ENCODE measurements around the gene IGFL2. TPM values are rescaled to one million over a fixed set of nuclear protein-coding genes. Genes with fewer than 3 reads are reported as not detected.
A peak's percentile ranks its signal among the peaks of the same experiment; 100 is the strongest.

The IGFL2 gene
- total and polyA plus RNA-seq, 4 donors: not detected

GRCh38 chr19:46131485-46132143, 16.4 kb upstream of the IGFL2 start:
- Histone ChIP-seq H3K9me3 (ENCODE audit: control insufficient read depth in 4 of 4, insufficient read depth in 3 of 4, low read length in 3 of 4) (no peaks in the 10 kb centered on the region), H3K4me3 (no peak overlapping the region), H3K4me1 (ENCODE audit: control insufficient read depth in 5 of 5, insufficient read depth in 5 of 5, low read length in 5 of 5) (peaks cover 7 to 27% (median 11%) of the 10 kb centered on the region in 5 donors), H3K36me3 (ENCODE audit: control insufficient read depth in 4 of 4, insufficient read depth in 4 of 4, low read length in 4 of 4) (no peaks in the 10 kb centered on the region), H3K9ac (ENCODE audit: insufficient read depth in 1 of 2, low read length in 2 of 2) (no peak overlapping the region), H3K27me3 (ENCODE audit: control insufficient read depth in 3 of 3, insufficient read depth in 3 of 3, low read length in 2 of 3) (no peaks in the 10 kb centered on the region), H3K27ac (ENCODE audit: low read depth in 1 of 2, low read length in 1 of 2) (no peak overlapping the region)
- TF ChIP-seq CTCF (IDR thresholded peaks at IDR 0.05; ENCODE audit: control extremely low read depth, extremely low read depth): no peak
- peak in 2 of 3 donors; percentile 33 to 37 for DNase-seq
- no peak for ATAC-seq (ENCODE audit: insufficient read depth, low FRiP score)
- 77 to 83% methylated on average over 10 of the region's 10 CpGs for WGBS, 2 donors

GRCh38 chr19:46132508-46133100, 15.4 kb upstream of the IGFL2 start:
- no peaks in the 10 kb centered on the region for H3K27me3 ChIP-seq (ENCODE audit: control insufficient read depth in 3 of 3, insufficient read depth in 3 of 3, low read length in 2 of 3)
- peak overlapping the region in 1 of 2 donors; percentile 11 for H3K9ac ChIP-seq (ENCODE audit: insufficient read depth in 1 of 2, low read length in 2 of 2)
- no peak for TF ChIP-seq CTCF (IDR thresholded peaks at IDR 0.05; ENCODE audit: control extremely low read depth, extremely low read depth)
- H3K4me1 ChIP-seq (ENCODE audit: control insufficient read depth in 5 of 5, insufficient read depth in 5 of 5, low read length in 5 of 5): peaks cover 7 to 27% (median 11%) of the 10 kb centered on the region in 5 donors
- H3K4me3 ChIP-seq: no peak overlapping the region
- ATAC-seq (ENCODE audit: insufficient read depth, low FRiP score) (no peak), DNase-seq (peak in 1 of 3 donors; percentile 2)
- peak overlapping the region in 1 of 2 donors; percentile 32 for H3K27ac ChIP-seq (ENCODE audit: low read depth in 1 of 2, low read length in 1 of 2)
- H3K36me3 ChIP-seq (ENCODE audit: control insufficient read depth in 4 of 4, insufficient read depth in 4 of 4, low read length in 4 of 4): no peaks in the 10 kb centered on the region
- 82 to 86% methylated on average over 4 of the region's 4 CpGs for WGBS, 2 donors
- no peaks in the 10 kb centered on the region for H3K9me3 ChIP-seq (ENCODE audit: control insufficient read depth in 4 of 4, insufficient read depth in 3 of 4, low read length in 3 of 4)

DNA sequence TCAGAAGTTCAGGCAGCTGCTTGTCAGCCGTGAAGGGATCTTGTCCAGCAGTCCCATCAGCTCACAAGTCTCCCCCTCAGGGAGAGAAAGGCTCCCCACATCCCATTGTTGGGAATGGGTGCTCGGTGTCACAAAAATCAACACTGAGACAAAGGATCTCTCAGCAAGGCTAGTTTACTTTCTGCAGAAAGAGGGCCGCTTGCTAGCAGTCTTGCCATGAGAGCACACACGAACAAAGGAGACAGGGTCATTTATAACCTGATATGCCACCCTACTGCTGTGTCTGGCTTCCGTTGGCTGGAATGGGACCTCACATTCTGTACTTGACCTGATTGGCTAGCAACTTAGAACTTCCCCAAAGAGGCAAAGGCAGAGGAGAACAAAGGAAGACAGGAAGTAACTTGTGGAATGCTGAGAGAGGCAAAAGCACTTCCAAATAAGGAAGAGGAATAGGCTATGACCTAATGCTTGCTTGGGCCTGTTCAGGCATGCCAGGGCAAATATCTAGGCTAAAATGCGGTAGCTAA, 14.9 kb upstream of the IGFL2 start:
- peak overlapping the region in 1 of 2 donors; percentile 11 for H3K9ac ChIP-seq (ENCODE audit: insufficient read depth in 1 of 2, low read length in 2 of 2)

More for the DNA sequence above, 14.9 kb upstream of the IGFL2 start:
- H3K4me1 ChIP-seq (ENCODE audit: control insufficient read depth in 5 of 5, insufficient read depth in 5 of 5, low read length in 5 of 5): peaks cover 7 to 27% (median 11%) of the 10 kb centered on the region in 5 donors
- no peaks in the 10 kb centered on the region for H3K27me3 ChIP-seq (ENCODE audit: control insufficient read depth in 3 of 3, insufficient read depth in 3 of 3, low read length in 2 of 3)
- ATAC-seq (ENCODE audit: insufficient read depth, low FRiP score) (no peak), DNase-seq (peak; percentile 66 to 85 (median 84))
- peak overlapping the region in 1 of 2 donors; percentile 32 for H3K27ac ChIP-seq (ENCODE audit: low read depth in 1 of 2, low read length in 1 of 2)
- H3K9me3 ChIP-seq (ENCODE audit: control insufficient read depth in 4 of 4, insufficient read depth in 3 of 4, low read length in 3 of 4): no peaks in the 10 kb centered on the region
- H3K4me3 ChIP-seq: no peak overlapping the region
- no peaks in the 10 kb centered on the region for H3K36me3 ChIP-seq (ENCODE audit: control insufficient read depth in 4 of 4, insufficient read depth in 4 of 4, low read length in 4 of 4)
- no peak for TF ChIP-seq CTCF (IDR thresholded peaks at IDR 0.05; ENCODE audit: control extremely low read depth, extremely low read depth)
- 45 to 55% methylated on average over 6 of the region's 6 CpGs for WGBS, 2 donors
